SW 1271 (cell line): ENCODE data around the gene NFKB1.
"Not testable (repeated sequence)": the region's sequence is repeated elsewhere in the genome, so short reads cannot be mapped to it uniquely, and the experiment has no call there.

Experiments
- DNase-seq, 2 experiments: peaks; one replicate each; lab custom pipeline; 2025; lab: John Stamatoyannopoulos, UW

The NFKB1 gene

GRCh38 chr4:102567427-102567826 is 66.3 kb downstream of the NFKB1 start:
- no peak for DNase-seq

- no peak for DNase-seq
These were observed 68.0 kb downstream of the NFKB1 start for GRCh38 chr4:102569200-102569599.

GRCh38 chr4:102570211-102570610 is 69.1 kb downstream of the NFKB1 start:
- not testable (repeated sequence) for DNase-seq

DNA sequence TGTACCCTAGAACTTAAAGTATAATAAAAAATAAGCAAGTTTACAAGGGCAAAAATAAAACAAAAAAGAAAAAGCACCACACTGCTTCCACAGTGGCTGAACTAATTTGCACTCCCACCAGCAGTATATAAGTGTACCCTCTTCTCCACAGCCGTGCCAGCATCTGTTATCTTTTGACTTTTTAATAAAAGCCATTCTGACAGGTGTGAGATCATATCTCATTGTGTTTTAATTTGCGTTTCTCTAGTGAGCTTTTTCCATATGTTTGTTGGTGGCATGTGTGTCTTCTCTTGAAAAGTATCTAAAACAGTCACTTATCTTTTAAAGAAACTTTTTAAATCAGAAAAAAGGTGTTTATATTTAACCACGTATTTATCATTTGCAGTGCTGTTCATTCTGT is 71.3 kb downstream of the NFKB1 start:
- no peak for DNase-seq

DNA sequence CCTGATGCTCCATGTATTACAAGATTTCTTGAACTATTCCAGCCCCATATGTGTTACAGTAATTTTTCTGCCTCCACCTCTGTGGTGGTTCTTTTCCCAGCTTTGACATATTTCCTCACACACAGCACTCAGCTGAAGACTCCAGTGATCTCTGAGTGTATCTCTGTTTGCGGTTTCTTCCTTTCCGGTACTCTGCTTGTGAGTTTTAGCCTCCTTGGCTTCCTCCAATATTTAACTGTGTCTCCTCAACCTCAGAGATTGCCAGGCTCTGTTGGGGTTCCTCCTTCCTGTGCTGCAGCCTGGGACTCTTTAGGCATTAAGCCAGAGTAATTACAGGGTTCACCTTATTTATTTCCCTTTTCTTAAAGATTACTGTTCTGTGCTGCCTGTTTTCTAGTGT is 73.2 kb downstream of the NFKB1 start:
- no peak for DNase-seq

- peak in 1 of 2 experiments; percentile 21 for DNase-seq
These were observed 74.4 kb downstream of the NFKB1 start for GRCh38 chr4:102575369-102576129.

GRCh38 chr4:102578270-102578669 is 77.1 kb downstream of the NFKB1 start:
- DNase-seq, result no peak

- DNase-seq, result no peak
These were observed 77.7 kb downstream of the NFKB1 start for GRCh38 chr4:102578819-102579218.

DNA sequence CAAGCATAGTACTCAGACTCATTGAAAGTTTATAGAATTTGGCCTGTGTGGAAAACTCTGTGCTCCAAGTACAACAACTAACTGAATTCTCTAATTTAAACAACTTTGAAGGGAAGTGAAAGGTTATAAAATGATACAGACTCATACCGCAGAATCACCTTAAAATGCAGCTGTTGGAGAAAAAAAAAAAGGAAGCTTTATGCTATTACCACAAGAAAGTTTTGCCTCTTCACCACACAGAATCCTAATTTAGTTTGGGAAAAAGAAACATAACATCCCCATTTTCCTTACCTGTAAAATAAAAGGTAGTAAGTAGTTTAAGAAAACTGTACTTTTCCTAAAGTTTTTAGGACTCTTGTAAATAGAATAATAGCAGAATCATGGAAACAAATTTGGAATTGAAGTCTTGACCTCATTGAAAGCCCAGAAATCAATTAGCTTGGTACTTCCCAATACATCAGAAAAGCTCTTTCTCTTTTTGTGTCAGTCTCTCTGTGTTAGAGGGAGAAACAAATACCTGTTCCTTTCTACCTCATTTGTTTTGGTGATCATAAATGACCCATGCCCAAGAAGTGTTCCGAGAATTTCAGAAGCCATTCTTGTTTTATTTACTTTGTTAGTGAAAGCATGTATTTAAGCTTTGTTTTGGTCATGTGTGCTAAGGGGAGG is 78.8 kb downstream of the NFKB1 start:
- DNase-seq, result no peak

GRCh38 chr4:102580463-102580842 is 79.3 kb downstream of the NFKB1 start:
- DNase-seq, result no peak

DNA sequence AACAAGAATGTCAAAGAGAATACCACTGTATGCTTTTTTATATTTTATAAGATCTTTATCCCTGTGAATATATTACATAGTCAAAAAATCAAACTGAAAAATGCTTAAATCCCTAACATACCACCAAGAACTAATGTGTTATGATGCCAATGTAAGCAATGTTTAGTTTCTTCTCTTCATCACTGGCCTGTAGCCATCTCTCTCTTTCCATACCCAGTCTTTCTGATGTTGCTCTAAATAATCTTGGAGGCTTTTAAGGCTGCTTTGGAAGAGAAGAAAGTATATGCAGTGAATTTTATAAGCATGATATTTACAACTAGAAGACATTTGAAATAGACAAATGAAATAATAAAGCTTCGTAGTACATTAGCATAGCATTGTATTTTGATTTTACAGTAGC is 82.9 kb downstream of the NFKB1 start:
- DNase-seq, result no peak

GRCh38 chr4:102585329-102585728 is 84.2 kb downstream of the NFKB1 start:
- no peak for DNase-seq

DNA sequence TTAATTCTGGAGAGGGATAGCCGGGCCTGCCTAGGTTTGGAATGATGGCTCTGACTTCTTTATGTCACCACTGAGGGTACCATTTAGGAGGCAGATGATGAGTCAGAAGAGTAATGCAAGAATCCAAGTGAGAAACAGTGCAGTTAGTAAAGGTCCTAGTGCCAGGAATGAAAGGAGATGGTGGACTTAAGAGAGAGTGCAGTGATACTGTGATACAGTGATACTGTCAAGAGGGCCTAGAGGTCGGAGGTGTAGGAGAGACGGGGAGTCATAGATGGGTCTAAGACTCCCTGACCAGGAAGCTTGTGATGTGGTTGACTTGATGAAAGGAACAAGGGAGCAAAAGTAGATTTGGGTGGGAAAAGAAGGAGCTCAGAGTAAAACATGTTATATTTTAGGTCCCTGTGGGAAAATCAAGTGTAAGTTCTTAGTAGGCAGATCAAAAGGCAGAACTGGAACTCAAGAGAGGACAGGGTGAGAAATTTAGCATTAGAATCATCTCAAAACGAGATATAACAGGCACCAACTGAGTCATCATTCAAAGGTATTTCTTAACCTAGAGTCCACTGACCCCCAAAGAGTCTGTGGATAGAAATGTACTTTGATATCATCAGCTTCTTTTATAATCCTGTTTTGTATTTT is 85.0 kb downstream of the NFKB1 start:
- DNase-seq, result no peak

GRCh38 chr4:102586644-102587021 is 85.5 kb downstream of the NFKB1 start:
- no peak for DNase-seq

DNA sequence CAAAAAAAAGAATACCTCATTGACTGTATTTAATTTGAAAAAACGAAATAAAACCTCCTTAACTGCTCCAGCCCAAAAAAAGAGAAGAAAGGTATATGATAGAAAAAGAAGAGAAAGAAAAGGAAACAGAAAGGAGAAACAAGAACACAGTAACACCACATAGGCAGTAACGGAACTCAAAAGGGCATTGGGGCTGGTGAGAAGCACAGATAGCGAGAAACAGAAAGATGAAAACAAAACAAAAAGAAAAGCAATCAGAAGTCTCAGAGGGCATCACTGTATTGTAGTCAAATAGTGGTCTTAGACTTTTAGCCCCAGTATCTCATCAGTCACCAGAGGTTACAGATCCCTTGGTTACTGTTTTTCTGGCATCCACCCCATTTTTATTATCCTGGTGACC is 88.6 kb downstream of the NFKB1 start:
- no peak for DNase-seq

GRCh38 chr4:102592256-102592655 is 91.1 kb downstream of the NFKB1 start:
- DNase-seq, result no peak

DNA sequence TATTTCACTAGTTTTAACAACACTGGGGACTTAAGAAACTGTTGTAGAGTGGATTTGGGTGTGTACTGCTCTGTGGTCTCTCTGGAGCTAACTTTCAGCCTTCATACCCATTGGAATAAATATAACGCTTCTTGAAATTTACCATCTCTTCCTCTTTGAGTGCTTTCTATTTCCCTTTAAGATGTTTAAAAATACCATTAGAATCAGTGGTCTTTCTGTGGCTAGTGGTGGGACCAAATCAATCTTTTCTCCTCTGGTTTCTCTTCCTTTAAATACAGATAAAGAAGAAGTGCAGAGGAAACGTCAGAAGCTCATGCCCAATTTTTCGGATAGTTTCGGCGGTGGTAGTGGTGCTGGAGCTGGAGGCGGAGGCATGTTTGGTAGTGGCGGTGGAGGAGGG is 92.0 kb downstream of the NFKB1 start:
- no peak for DNase-seq

- no peak for DNase-seq
These were observed 92.8 kb downstream of the NFKB1 start for GRCh38 chr4:102594000-102594399.

- DNase-seq, result no peak
These were observed 95.4 kb downstream of the NFKB1 start for GRCh38 chr4:102596532-102596931.

DNA sequence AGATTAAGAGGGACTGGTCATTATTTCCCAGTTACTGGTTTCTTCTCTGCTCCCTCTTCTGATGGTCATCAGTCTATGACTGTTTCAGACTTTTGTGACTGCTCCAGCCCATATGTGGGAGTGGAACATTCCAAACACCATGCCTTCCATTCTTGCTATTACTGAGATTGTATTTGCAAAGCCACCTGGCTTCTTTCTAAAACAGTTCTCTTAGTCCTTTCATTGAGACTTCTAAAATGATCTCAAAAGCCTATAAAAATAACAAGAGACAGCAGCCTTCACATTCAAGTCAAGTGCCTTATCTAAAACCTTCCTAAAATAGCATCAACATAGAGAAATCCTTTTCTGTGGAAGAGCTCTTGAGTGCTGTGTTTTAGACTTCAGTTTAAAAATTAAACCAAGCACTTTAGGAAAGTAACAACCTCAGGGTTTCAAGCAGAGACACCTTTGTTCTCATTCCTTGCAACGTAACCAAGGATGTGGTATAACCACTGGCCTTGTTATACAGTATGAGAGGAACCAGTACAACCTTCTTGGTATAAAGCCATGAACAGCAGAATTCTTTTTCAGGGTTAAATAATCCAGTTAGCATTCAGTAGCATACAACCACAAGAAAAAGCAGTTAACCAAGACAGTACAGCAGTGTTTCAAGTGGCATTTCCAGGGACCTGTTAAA is 97.1 kb downstream of the NFKB1 start:
- DNase-seq, result no peak

DNA sequence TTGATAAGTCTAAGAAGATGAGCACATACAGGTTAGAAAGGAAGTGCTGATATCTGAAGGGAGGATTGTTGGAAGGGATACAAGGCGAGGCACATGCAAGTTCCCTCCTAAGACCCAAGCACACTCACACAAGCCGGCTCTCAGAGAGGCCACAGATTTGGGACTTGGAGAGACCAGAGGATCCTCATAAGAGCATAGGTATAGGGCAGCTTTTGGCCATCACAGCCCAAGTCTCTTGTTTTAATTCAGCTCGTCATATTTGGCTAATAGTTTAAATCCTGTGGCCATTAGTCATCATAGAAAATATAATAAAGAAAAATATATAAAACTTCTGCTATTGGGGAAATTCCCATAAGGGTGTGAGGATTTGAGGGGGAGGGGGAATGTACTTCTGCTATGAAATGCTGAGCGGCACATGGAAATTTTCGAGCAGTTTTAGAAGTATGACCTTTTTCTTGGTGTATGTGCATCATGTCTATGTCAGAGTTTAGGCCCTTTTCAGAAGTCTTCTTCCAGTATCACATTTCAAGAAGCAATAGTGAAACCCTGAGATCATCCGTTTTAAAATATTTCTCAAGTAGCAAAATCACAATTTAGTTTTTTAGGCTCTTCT is 97.7 kb downstream of the NFKB1 start:
- DNase-seq, result no peak

GRCh38 chr4:102599455-102599854 is 98.3 kb downstream of the NFKB1 start:
- no peak for DNase-seq
